ENCODE measurements around the gene ANKDD1B. TPM values are rescaled to one million over a fixed set of nuclear protein-coding genes. Genes with fewer than 3 reads are reported as not detected.

The ANKDD1B gene
- total and polyA plus RNA-seq, 2 donors (not counting 1 experiment from before 2014, with no cell fraction given), result 0.07 to 0.66 TPM

- Histone ChIP-seq H3K9ac (ENCODE audit: insufficient read depth, low read length) (no peak overlapping the region), H4K20me1 (ENCODE audit: control insufficient read depth, extremely low read depth, insufficient read depth, low read length) (no peaks in the 10 kb centered on the region), H3K4me3 (replicated peaks in 1 of 4; ENCODE audit: control extremely low read depth in 1 of 4, insufficient read depth in 1 of 4, low read depth in 3 of 4, low read length in 4 of 4) (no peak overlapping the region), H2AFZ (ENCODE audit: low read length) (no peak overlapping the region), H3K4me1 (ENCODE audit: control insufficient read depth, extremely low read depth, insufficient read depth, low read length) (peaks cover 1% of the 10 kb centered on the region), H3K27me3 (ENCODE audit: control insufficient read depth, insufficient read depth, low read length) (no peaks in the 10 kb centered on the region), H3K79me2 (ENCODE audit: control insufficient read depth, insufficient read depth, low read length) (peaks cover 5% of the 10 kb centered on the region), H3K36me3 (ENCODE audit: control insufficient read depth, insufficient read depth, low read length) (no peaks in the 10 kb centered on the region), H3K27ac (ENCODE audit: insufficient read depth, low read length) (no peak overlapping the region), H3K4me2 (ENCODE audit: extremely low read depth, insufficient read depth, low read length) (no peak overlapping the region), H3K9me3 (ENCODE audit: control insufficient read depth, insufficient read depth, low read depth, low read length) (no peaks in the 10 kb centered on the region)
- TF ChIP-seq CTCF (conservative IDR thresholded peaks at IDR 0.05 in 1 of 2, IDR thresholded peaks at IDR 0.05 in 1 of 2; ENCODE audit: low read depth in 1 of 2, low read length in 2 of 2), result no peak
- TF ChIP-seq EZH2 (IDR thresholded peaks at IDR 0.05; ENCODE audit: low read length, missing control alignments), result no peak
- DNase-seq (ENCODE audit: low read depth in 2 of 2), result no peak
Measured at GRCh38 chr5:75720882-75721281, 109.6 kb downstream of the ANKDD1B start.

Other genes with a start within 250 kb of the ANKDD1B start
- gene CERT1, start 99.8 kb upstream of the ANKDD1B start, total RNA-seq, result 36.0 and 36.5 TPM in 2 replicates
- 16.7 and 18.0 TPM in 2 replicates for gene CERT1, start 99.8 kb upstream of the ANKDD1B start, polyA plus RNA-seq
- 33.4 and 44.9 TPM in 2 replicates for gene POLK, start 99.6 kb upstream of the ANKDD1B start, total RNA-seq
- gene POLK, start 99.6 kb upstream of the ANKDD1B start, polyA plus RNA-seq, result 24.7 and 32.0 TPM in 2 replicates
- gene POC5, start 106.0 kb downstream of the ANKDD1B start, total RNA-seq, result 13.9 and 17.0 TPM in 2 replicates
- 9.2 and 11.3 TPM in 2 replicates for gene POC5, start 106.0 kb downstream of the ANKDD1B start, polyA plus RNA-seq

Data from fibroblast of lung (primary cell).